ENCODE measurements around the gene METTL25. TPM values are rescaled to one million over a fixed set of nuclear protein-coding genes. Genes with fewer than 3 reads are reported as not detected.

Gene METTL25
- total and polyA plus RNA-seq, 2 of the 8 experiments (the other 6 are each of a cell fraction or from before 2014, with no cell fraction given): 2.4 to 8.3 TPM

DNA sequence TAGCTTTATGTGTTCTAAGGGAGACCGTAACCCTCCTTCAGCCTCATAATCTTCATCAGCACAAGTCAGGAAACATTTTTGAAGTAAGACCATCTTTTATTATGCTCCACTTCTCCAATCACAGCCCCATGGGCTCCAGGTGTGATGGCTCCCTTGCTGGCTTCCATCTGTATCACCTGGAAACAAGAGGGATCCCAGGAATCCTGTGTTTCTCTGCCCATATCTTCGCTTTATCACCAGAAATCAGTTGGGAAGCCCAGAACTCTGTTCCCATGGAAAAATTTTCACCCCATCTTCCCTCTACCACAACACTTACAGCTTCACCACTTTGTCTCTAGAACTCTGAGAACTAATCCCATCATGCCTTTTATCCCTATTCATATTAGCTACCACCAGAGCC is 68.3 kb downstream of the METTL25 start:
- Histone ChIP-seq H2BK120ac (replicated peaks; ENCODE audit: low read depth, low read length) (no peak overlapping the region), H2BK5ac (ENCODE audit: low read depth, low read length) (no peak overlapping the region), H3K79me1 (ENCODE audit: low read depth, low read length) (no peaks in the 10 kb centered on the region), H3K14ac (ENCODE audit: insufficient read length) (no peak overlapping the region), H3K4me2 (ENCODE audit: insufficient read depth in 1 of 2, low read depth in 2 of 2, low read length in 2 of 2) (no peak overlapping the region), H4K8ac (ENCODE audit: extremely low read depth, insufficient read depth, low read length) (no peak overlapping the region), H3K9ac (replicated peaks in 1 of 4; ENCODE audit: extremely low read depth in 1 of 4, low read depth in 3 of 4, low read length in 3 of 4) (no peak overlapping the region), H4K5ac (ENCODE audit: insufficient read length, low read depth, low read length) (no peak overlapping the region), H2BK12ac (ENCODE audit: low read depth, low read length) (no peak overlapping the region), H3K27ac (ENCODE audit: low read depth, low read length) (no peak overlapping the region), H2AK5ac (ENCODE audit: low read depth, low read length) (no peak overlapping the region), H3K18ac (ENCODE audit: extremely low read depth, low read length) (no peak overlapping the region), H4K91ac (replicated peaks; ENCODE audit: insufficient read length, low read length) (no peak overlapping the region), H3K23ac (ENCODE audit: insufficient read length) (no peak overlapping the region), H2BK20ac (ENCODE audit: low read length) (no peak overlapping the region), H3K56ac (replicated peaks; ENCODE audit: insufficient read length, low read depth, low read length) (no peak overlapping the region), H3K23me2 (ENCODE audit: low read depth, low read length) (no peaks in the 10 kb centered on the region; the same call in 1 of the 2 replicates), H2AFZ (ENCODE audit: low read length) (no peak overlapping the region), H4K20me1 (replicated peaks in 1 of 2; ENCODE audit: control insufficient read depth in 1 of 2, insufficient read depth in 2 of 2, low read length in 2 of 2) (no peaks in the 10 kb centered on the region), H3K36me3 (ENCODE audit: control insufficient read depth in 2 of 4, insufficient read depth in 4 of 4, low read length in 3 of 4) (no peaks in the 10 kb centered on the region), H2BK15ac (ENCODE audit: low read length) (no peak overlapping the region), H3K79me2 (ENCODE audit: control insufficient read depth in 1 of 2, insufficient read depth in 2 of 2, low read length in 2 of 2) (no peaks in the 10 kb centered on the region), H3K9me3 (ENCODE audit: insufficient read depth in 2 of 2, low read depth in 1 of 2, low read length in 1 of 2) (no peaks in the 10 kb centered on the region), H3K4ac (replicated peaks; ENCODE audit: insufficient read length, low read depth, low read length) (no peak overlapping the region), H3K4me3 (ENCODE audit: extremely low read depth in 1 of 4, insufficient read depth in 2 of 4, low read depth in 3 of 4, low read length in 4 of 4) (no peak overlapping the region), H3K27me3 (replicated peaks in 1 of 4; ENCODE audit: control insufficient read depth in 3 of 4, extremely low read depth in 1 of 4, insufficient read depth in 3 of 4, low read length in 3 of 4) (no peaks in the 10 kb centered on the region), H3K4me1 (replicated peaks in 1 of 4; ENCODE audit: control insufficient read depth in 3 of 4, insufficient read depth in 4 of 4, low read length in 3 of 4) (no peaks in the 10 kb centered on the region)
- FAIRE-seq (no peak), DNase-seq (ENCODE audit: low read depth in 1 of 2, low spot score in 2 of 2) (no peak)
- POLR2A ChIA-PET (ENCODE audit: partially characterized antibody): no interaction called here
- WGBS, 2 experiments (ENCODE audit: extremely low coverage in 1 of 2, insufficient coverage in 1 of 2, insufficient read length in 1 of 2, insufficient replicate concordance in 2 of 2, low coverage in 1 of 2, low lambda C conversion rate in 2 of 2, missing lambda C conversion rate in 1 of 2): 92% methylated on average over 2 of the region's 2 CpGs; no CpG with 5 or more reads in 1 of the 2 experiments
- no peak for TF ChIP-seq EZH2 (IDR thresholded peaks at IDR 0.05; ENCODE audit: low read depth, low read length, severe bottlenecking)
- no peak for TF ChIP-seq BCL11A (IDR thresholded peaks at IDR 0.05; ENCODE audit: low read depth in 2 of 2, low read length in 2 of 2)
- TF ChIP-seq RBBP5 (IDR thresholded peaks at IDR 0.05; ENCODE audit: borderline replicate concordance, low read depth, low read length): no peak
- no peak for TF ChIP-seq BACH1 (IDR thresholded peaks at IDR 0.05; ENCODE audit: low read length)
- TF ChIP-seq FOSL1 (IDR thresholded peaks at IDR 0.05; ENCODE audit: insufficient read depth, low read depth, low read length): no peak
- TF ChIP-seq NRF1 (IDR thresholded peaks at IDR 0.05; ENCODE audit: low read depth, low read length): no peak
- no peak for TF ChIP-seq RAD21 (IDR thresholded peaks at IDR 0.05 in 1 of 2, conservative IDR thresholded peaks at IDR 0.05 in 1 of 2; ENCODE audit: low read depth in 2 of 2, low read length in 2 of 2)
- CTCF ChIA-PET (ENCODE audit: partially characterized antibody): interaction anchor here (0.5 to 0.7 kb wide), 2 partner anchors 61 to 117 kb away, joined by 3 read pairs; no protein-coding TSS in a partner anchor
